GM18526 (cell line): ENCODE measurements around the gene C10orf95.

Experiments
- POLR2A ChIP-seq: IDR thresholded peaks from 3 replicates; pipeline ENCODE4 v1.6.1; 2011; ENCODE audit not compliant: insufficient read length; ENCODE audit errors: extremely low read depth

Gene C10orf95

GRCh38 chr10:102404361-102405107, 46.8 kb downstream of the C10orf95 start:
- TF ChIP-seq POLR2A: peak; percentile 13

- peak; percentile 4 for TF ChIP-seq POLR2A
Observed at GRCh38 chr10:102403115-102403514, 48.2 kb downstream of the C10orf95 start.

GRCh38 chr10:102402512-102402896, 48.8 kb downstream of the C10orf95 start:
- no peak for TF ChIP-seq POLR2A

- TF ChIP-seq POLR2A: no peak
Observed at GRCh38 chr10:102401735-102402511, 49.4 kb downstream of the C10orf95 start.

DNA sequence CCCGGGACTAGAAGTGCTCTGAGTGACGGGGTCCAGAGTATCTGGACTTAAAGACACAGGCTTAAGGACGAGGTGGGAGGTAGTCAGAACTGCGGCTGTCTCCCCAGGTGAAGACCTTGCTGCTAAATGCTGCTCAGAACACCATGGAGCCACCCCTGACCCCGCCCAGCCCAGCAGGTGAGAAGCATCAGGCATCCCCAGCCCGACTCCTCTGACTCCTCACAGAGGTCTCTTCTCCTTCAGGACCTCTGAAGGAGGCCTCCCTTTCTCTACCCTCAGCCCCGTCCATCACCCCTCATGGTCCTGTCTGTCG, 50.0 kb downstream of the C10orf95 start:
- TF ChIP-seq POLR2A: no peak

GRCh38 chr10:102400598-102401341, 50.6 kb downstream of the C10orf95 start:
- no peak for TF ChIP-seq POLR2A

DNA sequence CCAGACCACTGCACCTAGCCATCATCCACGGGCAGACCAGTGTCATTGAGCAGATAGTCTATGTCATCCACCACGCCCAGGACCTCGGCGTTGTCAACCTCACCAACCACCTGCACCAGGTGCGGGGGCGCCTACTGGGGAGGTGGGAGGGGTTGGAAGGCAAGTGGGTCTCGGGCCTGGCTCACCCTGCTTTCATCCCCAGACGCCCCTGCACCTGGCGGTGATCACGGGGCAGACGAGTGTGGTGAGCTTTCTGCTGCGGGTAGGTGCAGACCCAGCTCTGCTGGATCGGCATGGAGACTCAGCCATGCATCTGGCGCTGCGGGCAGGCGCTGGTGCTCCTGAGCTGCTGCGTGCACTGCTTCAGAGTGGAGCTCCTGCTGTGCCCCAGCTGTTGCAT, 51.3 kb downstream of the C10orf95 start:
- TF ChIP-seq POLR2A: no peak
